Measurements from ENCODE around the gene WDR33.
"Not testable (repeated sequence)": the region's sequence is repeated elsewhere in the genome, so short reads cannot be mapped to it uniquely, and the experiment has no call there.

The WDR33 gene

DNA sequence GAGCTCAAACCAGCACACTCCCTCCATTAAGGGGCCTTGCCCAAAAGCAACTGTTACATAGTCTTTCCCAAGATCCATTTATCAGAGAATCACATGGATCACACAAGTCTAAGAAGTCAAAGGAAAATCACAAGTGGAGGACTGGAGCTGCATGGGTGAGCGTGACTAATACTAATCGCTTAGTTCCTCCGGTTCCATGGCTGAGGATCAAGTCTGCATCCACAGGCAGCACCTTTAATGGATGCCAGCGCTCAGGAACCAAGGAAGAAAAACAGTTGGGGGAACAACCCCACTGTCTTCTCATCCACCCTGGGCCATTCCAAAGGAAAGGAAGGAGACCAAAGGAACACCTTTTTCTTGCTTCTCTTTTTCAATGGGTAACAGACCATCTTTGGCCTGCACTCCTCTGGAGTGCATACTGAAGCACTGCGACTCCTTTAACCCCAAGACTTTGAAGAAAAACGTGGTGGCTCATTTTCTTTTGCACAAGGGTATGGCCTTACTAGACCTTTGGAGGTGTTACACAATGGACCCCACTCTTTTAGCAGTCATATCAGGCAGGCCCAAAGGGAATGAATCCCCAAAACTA is 9.2 kb upstream of the WDR33 start:
- peaks cover 22% of the 10 kb centered on the region for H3K27me3 Mint-ChIP-seq (ENCODE audit: low read depth)
- peaks cover 3% of the 10 kb centered on the region for H3K36me3 Mint-ChIP-seq (ENCODE audit: low read depth)
- H3K9me3 Mint-ChIP-seq = peaks cover 31% of the 10 kb centered on the region
- H3K4me1 Mint-ChIP-seq (ENCODE audit: low read depth) = no peaks in the 10 kb centered on the region
- H3K4me3 Mint-ChIP-seq = no peak overlapping the region
- no peak overlapping the region for H3K27ac Mint-ChIP-seq

DNA sequence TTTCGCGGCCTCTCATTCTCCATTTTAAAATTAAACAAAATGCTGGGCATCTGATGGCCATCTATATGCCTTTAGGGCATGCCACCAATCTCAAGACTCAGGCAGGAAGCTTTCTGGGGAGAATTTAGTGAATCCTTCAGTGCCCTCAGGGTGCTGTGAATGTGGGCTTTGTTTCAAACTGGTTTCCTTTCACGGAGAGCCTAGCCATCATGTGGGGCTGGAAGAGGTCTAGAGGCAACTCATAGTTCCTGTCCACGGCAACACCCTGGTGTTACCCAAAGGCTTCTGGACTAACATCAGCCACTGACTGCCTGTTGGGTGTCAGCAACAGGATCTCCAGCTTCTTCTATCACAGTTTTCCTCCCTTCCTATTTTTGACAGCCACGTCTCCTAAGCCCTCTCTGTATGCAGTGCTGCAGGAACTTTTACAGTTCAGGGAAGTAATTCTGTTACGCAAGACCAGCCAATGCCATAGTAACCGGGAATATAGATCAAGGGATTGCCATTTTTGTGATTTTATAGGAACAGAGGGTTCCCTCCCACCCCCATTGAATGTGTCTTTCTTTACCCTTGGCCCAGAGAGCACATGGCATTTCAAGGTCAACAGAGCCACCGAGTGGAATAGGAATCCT is 7.9 kb upstream of the WDR33 start:
- peaks cover 22% of the 10 kb centered on the region for H3K27me3 Mint-ChIP-seq (ENCODE audit: low read depth)
- H3K27ac Mint-ChIP-seq = no peak overlapping the region
- no peaks in the 10 kb centered on the region for H3K4me1 Mint-ChIP-seq (ENCODE audit: low read depth)
- no peak overlapping the region for H3K4me3 Mint-ChIP-seq
- H3K36me3 Mint-ChIP-seq (ENCODE audit: low read depth) = peaks cover 3% of the 10 kb centered on the region
- peaks cover 31% of the 10 kb centered on the region for H3K9me3 Mint-ChIP-seq

DNA sequence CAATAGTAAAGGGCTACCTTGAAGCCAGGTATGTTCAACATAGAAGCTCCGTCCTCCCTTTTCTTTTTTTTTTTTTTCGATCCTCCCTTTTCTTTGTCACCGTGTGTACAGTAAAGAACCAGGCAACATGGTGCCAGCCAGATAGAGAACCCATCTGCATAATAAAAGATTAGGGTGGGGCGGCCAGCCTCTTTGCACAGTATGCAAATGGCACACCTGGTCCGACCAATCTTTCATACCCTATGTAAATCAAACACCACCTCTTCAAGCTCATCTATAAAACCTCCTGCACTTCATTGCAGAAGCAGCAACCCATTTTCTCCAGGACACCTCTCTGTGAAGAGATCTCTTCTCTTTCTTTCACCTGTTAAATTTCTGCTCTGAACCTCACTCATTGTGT is 7.3 kb upstream of the WDR33 start:
- Mint-ChIP-seq H3K27me3 (ENCODE audit: low read depth) (peaks cover 23% of the 10 kb centered on the region), H3K27ac (no peak overlapping the region), H3K4me3 (no peak overlapping the region), H3K4me1 (ENCODE audit: low read depth) (no peaks in the 10 kb centered on the region), H3K9me3 (peaks cover 31% of the 10 kb centered on the region), H3K36me3 (ENCODE audit: low read depth) (peaks cover 3% of the 10 kb centered on the region)

DNA sequence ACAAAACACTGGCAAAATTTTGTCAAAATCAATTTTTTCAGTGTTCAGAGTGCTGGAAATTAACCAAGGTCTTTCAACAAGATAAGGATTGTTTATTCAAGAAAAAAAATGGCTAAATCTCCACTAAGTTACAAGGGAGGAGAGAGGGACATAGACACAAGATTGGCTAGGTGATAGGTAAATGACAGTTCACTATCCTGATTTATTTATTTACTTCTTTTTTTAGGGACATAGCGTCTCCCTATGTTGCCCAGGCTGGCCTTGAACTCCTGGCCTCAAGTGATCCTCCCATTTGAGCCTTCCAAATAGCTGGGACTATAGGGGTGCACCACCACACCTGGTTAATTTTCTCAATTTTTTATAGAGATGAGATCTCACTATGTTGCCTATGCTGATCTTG is 3.7 kb upstream of the WDR33 start:
- Mint-ChIP-seq H3K36me3 (ENCODE audit: low read depth) (peaks cover 11% of the 10 kb centered on the region), H3K9me3 (peaks cover 11% of the 10 kb centered on the region), H3K27me3 (ENCODE audit: low read depth) (peaks cover 20% of the 10 kb centered on the region), H3K4me3 (no peak overlapping the region), H3K4me1 (ENCODE audit: low read depth) (peaks cover 14% of the 10 kb centered on the region), H3K27ac (no peak overlapping the region)

- not testable (repeated sequence) for H3K9me3 Mint-ChIP-seq, H3K4me3 Mint-ChIP-seq
- Mint-ChIP-seq H3K27me3 (ENCODE audit: low read depth) (peaks cover 11% of the 10 kb centered on the region), H3K4me1 (ENCODE audit: low read depth) (peaks cover 24% of the 10 kb centered on the region), H3K36me3 (ENCODE audit: low read depth) (peaks cover 15% of the 10 kb centered on the region), H3K27ac (peak overlapping the region; percentile 23)
Measured at GRCh38 chr2:127812441-127812840, 1.5 kb upstream of the WDR33 start.

- H3K36me3 Mint-ChIP-seq (ENCODE audit: low read depth) = peaks cover 15% of the 10 kb centered on the region
- H3K9me3 Mint-ChIP-seq = no peaks in the 10 kb centered on the region
- peaks cover 10% of the 10 kb centered on the region for H3K27me3 Mint-ChIP-seq (ENCODE audit: low read depth)
- peak overlapping the region; percentile 96 for H3K27ac Mint-ChIP-seq
- H3K4me3 Mint-ChIP-seq = peak overlapping the region; percentile 93
- peaks cover 27% of the 10 kb centered on the region for H3K4me1 Mint-ChIP-seq (ENCODE audit: low read depth)
Measured at GRCh38 chr2:127811397-127812321, 688 bp upstream of the WDR33 start.

GRCh38 chr2:127810156-127810618 is 784 bp downstream of the WDR33 start:
- H3K36me3 Mint-ChIP-seq (ENCODE audit: low read depth) = peaks cover 19% of the 10 kb centered on the region
- peak overlapping the region; percentile 96 for H3K27ac Mint-ChIP-seq
- peak overlapping the region; percentile 93 for H3K4me3 Mint-ChIP-seq
- peaks cover 3% of the 10 kb centered on the region for H3K27me3 Mint-ChIP-seq (ENCODE audit: low read depth)
- H3K9me3 Mint-ChIP-seq = no peaks in the 10 kb centered on the region
- peaks cover 31% of the 10 kb centered on the region for H3K4me1 Mint-ChIP-seq (ENCODE audit: low read depth)

- Mint-ChIP-seq H3K4me3 (peak overlapping the region; percentile 63), H3K27ac (no peak overlapping the region), H3K9me3 (no peaks in the 10 kb centered on the region), H3K36me3 (ENCODE audit: low read depth) (peaks cover 24% of the 10 kb centered on the region), H3K4me1 (ENCODE audit: low read depth) (peaks cover 36% of the 10 kb centered on the region), H3K27me3 (ENCODE audit: low read depth) (no peaks in the 10 kb centered on the region)
Measured at GRCh38 chr2:127807678-127808353, 3.2 kb downstream of the WDR33 start.

- H3K4me3 Mint-ChIP-seq; H3K27ac Mint-ChIP-seq; H3K27me3 Mint-ChIP-seq (ENCODE audit: low read depth); H3K9me3 Mint-ChIP-seq: not testable (repeated sequence)
- H3K4me1 Mint-ChIP-seq (ENCODE audit: low read depth) = peaks cover 32% of the 10 kb centered on the region
- H3K36me3 Mint-ChIP-seq (ENCODE audit: low read depth) = peaks cover 24% of the 10 kb centered on the region
Measured at GRCh38 chr2:127806860-127807259, 4.1 kb downstream of the WDR33 start.

GRCh38 chr2:127805491-127805890 is 5.5 kb downstream of the WDR33 start:
- Mint-ChIP-seq H3K9me3 (no peaks in the 10 kb centered on the region), H3K36me3 (ENCODE audit: low read depth) (peaks cover 22% of the 10 kb centered on the region), H3K27me3 (ENCODE audit: low read depth) (no peaks in the 10 kb centered on the region), H3K4me1 (ENCODE audit: low read depth) (peaks cover 34% of the 10 kb centered on the region), H3K27ac (no peak overlapping the region), H3K4me3 (no peak overlapping the region)

DNA sequence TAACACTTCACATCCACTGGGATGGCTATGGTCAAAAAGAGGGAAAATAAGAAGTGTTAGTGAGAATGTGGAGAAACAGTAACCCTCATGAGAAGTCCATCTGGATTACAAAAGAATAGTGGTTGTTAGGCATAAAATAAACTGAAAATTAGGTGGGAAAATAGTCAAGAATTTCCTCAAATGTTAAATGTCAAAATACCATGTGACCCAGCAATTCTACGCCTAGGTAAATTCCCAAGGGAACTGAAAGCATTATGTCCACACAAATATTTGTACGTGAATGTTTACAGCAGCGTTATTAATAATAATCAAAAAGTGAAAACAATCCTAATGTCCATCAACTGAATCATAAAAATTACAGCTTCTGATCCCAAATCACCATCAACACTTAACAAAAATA is 11.0 kb downstream of the WDR33 start:
- Mint-ChIP-seq H3K27ac (no peak overlapping the region), H3K9me3 (no peaks in the 10 kb centered on the region), H3K4me1 (ENCODE audit: low read depth) (peaks cover 27% of the 10 kb centered on the region), H3K36me3 (ENCODE audit: low read depth) (peaks cover 17% of the 10 kb centered on the region), H3K4me3 (no peak overlapping the region), H3K27me3 (ENCODE audit: low read depth) (no peaks in the 10 kb centered on the region)

DNA sequence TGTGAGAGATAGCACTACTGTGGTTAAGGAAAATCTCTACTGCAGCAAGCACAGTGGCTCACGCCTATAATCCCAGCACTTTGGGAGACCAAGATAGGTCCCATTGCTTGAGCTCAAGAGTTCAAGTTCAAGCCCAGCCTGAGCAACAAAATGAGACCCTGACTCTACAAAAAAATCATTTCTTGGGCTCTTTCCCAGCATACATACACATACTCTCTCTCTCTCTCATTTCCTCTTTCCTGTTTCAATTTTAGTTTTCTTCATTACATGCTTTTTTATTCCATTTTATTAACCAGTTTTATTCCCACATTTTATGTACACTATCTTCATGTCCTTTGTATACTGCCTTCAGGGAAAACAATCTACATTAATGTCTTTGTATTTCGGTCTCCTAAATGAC is 14.6 kb downstream of the WDR33 start:
- Mint-ChIP-seq H3K36me3 (ENCODE audit: low read depth) (peaks cover 21% of the 10 kb centered on the region), H3K4me1 (ENCODE audit: low read depth) (peaks cover 23% of the 10 kb centered on the region), H3K9me3 (no peaks in the 10 kb centered on the region), H3K27me3 (ENCODE audit: low read depth) (no peaks in the 10 kb centered on the region), H3K27ac (no peak overlapping the region), H3K4me3 (no peak overlapping the region)

DNA sequence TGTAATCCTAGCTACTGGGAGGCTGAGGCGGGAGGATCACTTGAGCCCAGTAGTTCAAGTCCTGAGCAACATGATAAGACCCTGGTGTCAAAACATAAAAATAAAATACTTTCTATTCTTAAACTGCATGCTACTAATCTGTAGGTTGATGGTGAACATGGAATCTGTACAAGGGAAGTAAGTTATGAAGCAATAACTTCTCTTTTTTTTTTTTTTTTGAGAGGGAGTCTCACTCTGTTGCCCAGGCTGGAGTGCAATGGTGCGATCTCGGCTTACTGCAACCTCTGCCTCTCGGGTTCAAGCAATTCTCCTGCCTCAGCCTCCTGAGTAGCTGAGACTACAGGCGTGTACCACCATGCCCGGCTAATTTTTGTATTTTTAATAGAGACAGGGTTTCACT is 16.1 kb downstream of the WDR33 start:
- peaks cover 17% of the 10 kb centered on the region for H3K4me1 Mint-ChIP-seq (ENCODE audit: low read depth)
- H3K27ac Mint-ChIP-seq; H3K27me3 Mint-ChIP-seq (ENCODE audit: low read depth); H3K4me3 Mint-ChIP-seq; H3K9me3 Mint-ChIP-seq: not testable (repeated sequence)
- H3K36me3 Mint-ChIP-seq (ENCODE audit: low read depth) = peaks cover 20% of the 10 kb centered on the region

- no peak overlapping the region for H3K27ac Mint-ChIP-seq
Measured at GRCh38 chr2:127792805-127793204, 18.2 kb downstream of the WDR33 start.

More at GRCh38 chr2:127792805-127793204, 18.2 kb downstream of the WDR33 start:
- H3K36me3 Mint-ChIP-seq (ENCODE audit: low read depth) = peaks cover 20% of the 10 kb centered on the region
- no peaks in the 10 kb centered on the region for H3K27me3 Mint-ChIP-seq (ENCODE audit: low read depth)
- no peaks in the 10 kb centered on the region for H3K9me3 Mint-ChIP-seq
- no peak overlapping the region for H3K4me3 Mint-ChIP-seq
- H3K4me1 Mint-ChIP-seq (ENCODE audit: low read depth) = peaks cover 15% of the 10 kb centered on the region

Data from T-helper 1 cell treated with Interleukin-12 subunit alpha and Interleukin-12 subunit beta and Interleukin-4 antibody, amounts not matched to agents 30 μg/mL and 1 μg/mL, for 36 hours (primary cell).